Coronary artery (tissue), 2 donors: ENCODE results near the gene BCAR3.

ENCODE experiments used
- DNase-seq: peaks from one replicate; pipeline ENCODE4 v3.0.0-alpha.2; 2017; ENCODE audit warnings: low spot score
- H3K27ac ChIP-seq, 2 donors: fragments of 200-600 bp; sonication (generic); one replicate each; pipeline ENCODE4 v1.5.1; 2016 to 2019
- H3K4me3 ChIP-seq: fragments of 200-600 bp; sonication (generic); 2 replicates; pipeline ENCODE4 v1.5.1; 2016; ENCODE audit warnings: mild to moderate bottlenecking, moderate library complexity
- CTCF ChIP-seq: fragments of 200-600 bp; sonication (generic); IDR thresholded peaks from one replicate; pipeline ENCODE4 v1.5.1; 2019; ENCODE audit warnings: antibody characterized with exemption

The BCAR3 gene

GRCh38 chr1:93707956-93708355 is 26.3 kb upstream of the BCAR3 start:
- TF ChIP-seq CTCF = no peak
- Histone ChIP-seq H3K4me3 (no peak overlapping the region), H3K27ac (no peak overlapping the region)
- no peak for DNase-seq

GRCh38 chr1:93705892-93706500 is 24.4 kb upstream of the BCAR3 start:
- no peak for TF ChIP-seq CTCF
- no peak for DNase-seq

GRCh38 chr1:93704052-93704451 is 22.4 kb upstream of the BCAR3 start:
- Histone ChIP-seq H3K4me3 (no peak overlapping the region), H3K27ac (no peak overlapping the region)
- no peak for TF ChIP-seq CTCF
- DNase-seq = peak; percentile 29

More at GRCh38 chr1:93705892-93706500, 24.4 kb upstream of the BCAR3 start:
- H3K4me3 ChIP-seq = no peak overlapping the region
- H3K27ac ChIP-seq = no peak overlapping the region

- DNase-seq = no peak
- Histone ChIP-seq H3K27ac (no peak overlapping the region), H3K4me3 (no peak overlapping the region)
- TF ChIP-seq CTCF = no peak
Observed at GRCh38 chr1:93703643-93704042, 22.0 kb upstream of the BCAR3 start.

- no peak for TF ChIP-seq CTCF
- no peak for DNase-seq
- Histone ChIP-seq H3K4me3 (no peak overlapping the region), H3K27ac (peak overlapping the region in 1 of 2 donors; percentile 28)
Observed at GRCh38 chr1:93702828-93703183, 21.2 kb upstream of the BCAR3 start.

GRCh38 chr1:93702111-93702827 is 20.6 kb upstream of the BCAR3 start:
- DNase-seq = peak; percentile 64
- no peak for TF ChIP-seq CTCF
- Histone ChIP-seq H3K27ac (peak overlapping the region in 1 of 2 donors; percentile 28), H3K4me3 (no peak overlapping the region)

- no peak overlapping the region for H3K27ac ChIP-seq
- peak; percentile 74 for DNase-seq
Observed at GRCh38 chr1:93701629-93702028, 20.0 kb upstream of the BCAR3 start.

More at GRCh38 chr1:93701629-93702028, 20.0 kb upstream of the BCAR3 start:
- no peak for TF ChIP-seq CTCF
- no peak overlapping the region for H3K4me3 ChIP-seq
